Stomach (tissue), 4 donors: Measurements from ENCODE around the gene CYTH2.

Experiments used
- CTCF ChIP-seq, 7 experiments: fragments of 450-650 bp in 4 of 7; fragments of 200-600 bp in 3 of 7; sonication (generic) in 3 of 7; IDR thresholded peaks; one replicate each; pipeline ENCODE4 v1.5.1; 2016 to 2019; ENCODE audit warnings: antibody characterized with exemption in 7 of 7, control low read depth in 2 of 7, mild to moderate bottlenecking in 1 of 7
- POLR2AphosphoS5 ChIP-seq, 3 donors: sonication (generic); formaldehyde crosslinking; IDR thresholded peaks; one replicate each; pipeline ENCODE4 v1.6.1; 2016; ENCODE audit warnings: antibody characterized with exemption in 3 of 3

GRCh38 chr19:48455171-48455907, 13.8 kb upstream of the CYTH2 start, which contains the start of gene KCNJ14:
- no peak for TF ChIP-seq CTCF (IDR thresholded peaks at IDR 0.05)
- TF ChIP-seq POLR2AphosphoS5 (IDR thresholded peaks at IDR 0.05) = no peak
